Measurements from ENCODE around the gene OPA3. TPM values are rescaled to one million over a fixed set of nuclear protein-coding genes. Genes with fewer than 3 reads are reported as not detected.

OPA3 gene
- total RNA-seq: 9.1 and 12.1 TPM in 2 replicates

DNA sequence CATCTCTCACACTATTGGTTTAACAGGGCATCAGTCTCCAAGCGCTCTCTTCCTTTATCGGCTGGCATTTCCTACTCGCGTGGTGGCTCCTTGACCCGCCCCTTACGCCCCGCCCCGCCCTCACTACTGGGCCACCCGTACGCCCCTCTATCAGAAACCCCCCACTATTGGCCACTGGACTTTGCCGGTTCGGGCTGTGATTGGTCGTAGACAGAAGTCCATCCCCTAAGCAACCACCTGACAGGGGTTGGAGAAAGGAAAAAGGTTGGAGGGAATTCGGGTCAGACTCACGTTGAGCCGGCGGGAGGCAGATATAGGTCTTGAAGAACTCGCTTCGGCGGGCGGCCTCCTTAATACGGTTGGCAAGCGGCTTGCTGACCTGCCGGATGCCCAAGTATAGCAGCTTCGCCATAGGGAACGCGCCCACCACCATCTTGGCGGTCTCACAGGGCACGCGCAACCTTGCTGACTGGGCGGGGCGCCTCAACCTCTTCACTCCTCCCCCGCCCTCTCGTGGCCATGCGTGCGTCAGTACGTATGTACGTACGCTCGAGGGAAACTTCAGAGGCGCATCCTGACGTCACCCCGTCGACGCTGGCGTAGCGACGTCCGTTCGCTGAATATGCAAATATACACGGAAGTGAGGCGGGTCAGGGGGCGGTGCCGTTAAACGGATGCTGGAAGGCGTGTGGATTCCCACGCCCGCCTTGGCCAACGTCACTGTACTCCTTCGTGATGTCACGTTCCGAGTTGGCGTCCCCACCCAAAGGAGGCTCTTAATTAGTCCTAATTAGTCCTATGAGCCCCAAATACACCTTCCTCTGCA lies at the start of gene OPA3:
Gene OPA3 (minus strand): TSS at position 471 of the 826 bp plus-strand sequence. CDS start 38 bp downstream, at position 433.

DNA sequence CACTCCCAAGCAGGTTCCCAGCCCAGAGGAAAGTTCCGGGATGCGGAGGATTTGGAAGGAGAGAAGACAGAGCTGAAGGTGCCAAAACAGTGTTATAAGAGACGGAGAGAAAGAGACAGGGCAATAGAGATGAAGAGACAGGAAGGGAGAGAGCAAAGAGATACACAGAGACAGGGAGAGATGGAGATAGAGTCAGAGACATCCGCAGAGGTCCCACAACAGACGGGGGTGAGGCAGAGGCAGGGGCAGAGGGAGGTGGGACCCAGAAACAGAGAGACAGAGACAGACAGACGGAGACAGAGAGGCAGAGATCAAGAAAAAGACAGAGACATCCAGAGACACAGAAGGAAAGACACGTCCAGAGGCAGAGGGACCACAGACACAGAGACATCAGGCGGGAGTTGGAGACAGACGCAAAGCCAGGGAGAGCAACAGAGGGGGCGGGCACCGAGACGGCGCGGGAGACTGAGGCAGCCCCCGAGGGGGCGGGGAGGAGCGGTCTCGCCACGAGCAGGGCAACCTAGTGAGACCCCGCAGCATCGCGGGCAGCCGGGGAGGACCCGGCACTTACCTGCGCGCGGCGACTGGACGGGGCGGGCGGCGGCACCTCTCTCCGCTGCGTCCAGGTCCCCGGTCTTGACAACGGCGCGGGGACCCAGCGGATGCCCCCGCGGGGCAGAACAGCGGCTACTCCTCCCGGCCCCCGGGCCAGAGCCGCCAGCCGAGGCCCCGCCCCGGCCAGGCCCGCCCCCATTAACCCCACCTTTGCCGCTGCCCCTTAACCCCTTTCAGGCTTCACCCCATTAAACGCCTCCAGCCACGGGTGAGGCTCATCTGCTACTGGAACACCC lies 17.1 kb upstream of the OPA3 start, which contains the start of gene GPR4:
Gene GPR4 (minus strand): TSS at position 689 of the 851 bp plus-strand sequence. CDS start 10,346 bp downstream, outside the sequence.

DNA sequence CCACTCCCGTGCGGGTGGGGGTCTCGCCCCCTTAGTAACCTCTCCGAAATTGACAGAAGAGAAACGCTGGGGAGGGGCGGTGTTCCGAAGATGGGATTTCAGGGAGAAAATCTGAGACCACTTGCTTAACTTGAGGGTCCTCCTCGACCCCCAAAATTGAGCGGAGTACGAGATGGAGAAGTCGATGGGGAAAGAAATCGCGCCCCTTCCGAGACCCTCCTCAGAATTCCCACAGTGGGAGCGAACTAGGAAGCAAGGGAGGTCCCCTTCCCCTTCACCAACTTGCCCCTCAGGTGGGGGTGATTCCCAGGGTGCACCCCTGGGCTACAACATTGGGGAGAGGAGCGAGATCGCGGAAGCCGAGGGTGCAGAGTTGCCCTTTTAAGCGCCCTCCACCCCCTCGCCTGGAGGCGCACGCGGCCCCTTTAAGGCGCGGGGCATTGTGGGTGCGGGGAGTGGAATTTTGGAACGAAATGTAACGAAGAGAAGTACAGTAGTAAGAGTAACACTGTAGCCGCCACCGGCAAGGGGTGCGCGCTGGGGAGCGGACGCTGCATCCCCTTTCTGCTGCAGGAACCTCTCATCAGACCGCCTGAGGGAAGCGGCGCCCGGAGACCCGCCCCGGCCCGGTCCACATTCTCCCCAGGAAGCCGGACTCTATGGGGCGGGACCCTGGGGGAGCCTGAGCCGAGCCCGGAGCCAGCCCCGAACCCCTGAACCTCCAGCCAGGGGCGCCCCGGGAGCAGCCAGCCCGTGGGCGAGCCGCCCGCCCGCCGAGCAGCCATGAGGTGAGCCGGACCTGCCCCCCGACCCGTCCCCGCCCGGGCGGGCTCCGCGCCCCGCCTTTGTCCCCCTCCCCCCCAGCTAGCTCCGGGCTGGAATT lies 77.4 kb downstream of the OPA3 start, which contains the start of gene VASP:
Gene VASP (plus strand): TSS at position 491 of the 883 bp plus-strand sequence. CDS start 293 bp downstream, at position 784.

DNA sequence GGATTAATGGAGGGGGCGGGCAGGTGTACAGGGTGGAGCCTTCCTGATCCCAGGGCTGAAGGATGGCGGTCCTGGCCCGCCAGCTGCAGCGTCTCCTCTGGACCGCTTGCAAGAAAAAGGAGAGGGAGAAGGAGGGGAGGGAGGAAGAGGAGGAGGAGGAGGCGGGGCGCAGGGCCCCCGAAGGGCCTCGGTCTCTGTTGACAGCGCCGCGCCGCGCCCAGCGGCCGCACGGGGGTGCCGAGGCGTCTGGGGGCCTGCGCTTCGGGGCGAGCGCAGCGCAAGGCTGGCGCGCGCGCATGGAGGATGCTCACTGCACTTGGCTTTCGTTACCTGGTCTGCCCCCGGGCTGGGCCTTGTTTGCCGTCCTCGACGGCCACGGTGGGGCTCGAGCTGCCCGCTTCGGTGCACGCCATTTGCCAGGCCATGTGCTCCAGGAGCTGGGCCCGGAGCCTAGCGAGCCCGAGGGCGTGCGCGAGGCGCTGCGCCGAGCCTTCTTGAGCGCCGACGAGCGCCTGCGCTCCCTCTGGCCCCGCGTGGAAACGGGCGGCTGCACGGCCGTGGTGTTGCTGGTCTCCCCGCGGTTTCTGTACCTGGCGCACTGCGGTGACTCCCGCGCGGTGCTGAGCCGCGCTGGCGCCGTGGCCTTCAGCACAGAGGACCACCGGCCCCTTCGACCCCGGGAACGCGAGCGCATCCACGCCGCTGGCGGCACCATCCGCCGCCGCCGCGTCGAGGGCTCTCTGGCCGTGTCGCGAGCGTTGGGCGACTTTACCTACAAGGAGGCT lies 86.0 kb downstream of the OPA3 start, which contains the start of gene PPM1N:
Gene PPM1N (plus strand): TSS at position 33 of the 785 bp plus-strand sequence. CDS start 30 bp downstream, at position 63.

Other genes with a start within 250 kb of the OPA3 start
- not detected in 2 replicates for gene KLC3, start 244.1 kb downstream of the OPA3 start, total RNA-seq
- 12.6 and 19.2 TPM in 2 replicates for gene ERCC2, start 214.2 kb downstream of the OPA3 start, total RNA-seq
- 2.3 and 3.8 TPM in 2 replicates for gene PPP1R13L, start 179.7 kb downstream of the OPA3 start, total RNA-seq
- gene POLR1G, start 178.2 kb downstream of the OPA3 start, total RNA-seq: 4.3 and 7.3 TPM in 2 replicates
- gene ERCC1, start 160.9 kb downstream of the OPA3 start, total RNA-seq: 62.0 and 67.8 TPM in 2 replicates
- gene FOSB, start 116.8 kb downstream of the OPA3 start, total RNA-seq: 41.1 and 43.9 TPM in 2 replicates
- 6.5 and 19.5 TPM in 2 replicates for gene RTN2, start 87.8 kb downstream of the OPA3 start, total RNA-seq
- gene PPM1N, start 86.4 kb downstream of the OPA3 start, total RNA-seq: 0.44 and 3.5 TPM in 2 replicates
- gene VASP, start 77.3 kb downstream of the OPA3 start, total RNA-seq: 42.5 and 42.9 TPM in 2 replicates
- gene GPR4, start 17.4 kb upstream of the OPA3 start, total RNA-seq: 1.8 TPM in 2 replicates
- gene EML2, start 54.6 kb upstream of the OPA3 start, total RNA-seq: 20.5 and 31.9 TPM in 2 replicates
- 0.44 TPM in 1 of 2 replicates, not detected in the other for gene GIPR, start 83.4 kb upstream of the OPA3 start, total RNA-seq
- 212 and 276 TPM in 2 replicates for gene SNRPD2, start 107.2 kb upstream of the OPA3 start, total RNA-seq
- gene QPCTL, start 107.9 kb upstream of the OPA3 start, total RNA-seq: 8.9 and 10.8 TPM in 2 replicates
- 8.4 and 10.4 TPM in 2 replicates for gene FBXO46, start 146.1 kb upstream of the OPA3 start, total RNA-seq
- not detected in 2 replicates for gene MEIOSIN, start 148.6 kb upstream of the OPA3 start, total RNA-seq
- 24.6 and 28.0 TPM in 2 replicates for gene SIX5, start 184.4 kb upstream of the OPA3 start, total RNA-seq
- 14.4 and 14.8 TPM in 2 replicates for gene DMPK, start 197.7 kb upstream of the OPA3 start, total RNA-seq
- 18.8 and 19.0 TPM in 2 replicates for gene DMWD, start 208.0 kb upstream of the OPA3 start, total RNA-seq
- gene RSPH6A, start 230.5 kb upstream of the OPA3 start, total RNA-seq: not detected in 2 replicates

Data from cardiac ventricle fibroblast (primary cell).